Measurements from ENCODE around the gene MCOLN3. TPM values are rescaled to one million over a fixed set of nuclear protein-coding genes. Genes with fewer than 3 reads are reported as not detected.

Gene MCOLN3
- total RNA-seq, 1 experiment from 2014 or later, result 14.2 TPM

DNA sequence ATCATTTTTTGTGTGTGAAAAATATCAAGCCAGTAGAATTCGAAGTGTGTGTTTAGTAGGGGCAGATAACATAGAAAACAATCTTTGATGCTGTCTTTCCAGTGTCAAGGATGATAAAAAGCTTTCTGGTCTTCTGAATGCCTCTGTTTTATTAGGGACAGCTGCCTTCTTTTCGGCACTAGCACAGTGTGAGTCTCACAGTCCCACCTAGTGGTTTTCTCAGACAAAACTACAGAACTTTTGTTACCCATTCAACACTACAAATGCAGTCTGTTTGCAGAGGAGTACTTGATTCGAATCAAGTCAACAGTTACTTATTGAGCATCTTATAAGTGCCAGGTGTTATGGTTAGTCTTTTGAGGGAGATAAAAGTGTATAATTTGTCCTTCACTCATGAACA, 30.6 kb upstream of the MCOLN3 start:
- H3K27me3 ChIP-seq (ENCODE audit: control insufficient read depth, insufficient read depth, low read length), result peaks cover 4% of the 10 kb centered on the region; the same call in 1 of the 2 replicates
- peak; percentile 83 for ATAC-seq
- intact Hi-C loops (cut with micrococcal nuclease; ENCODE audit: unreplicated experiment), result loop anchor here (1.0 kb wide), 1 partner anchor 135 kb away; no protein-coding TSS in a partner anchor
- no peaks in the 10 kb centered on the region for H3K4me1 ChIP-seq (ENCODE audit: control insufficient read depth, insufficient read depth, low read length)
- BruUV-seq (replicated peaks), result no TSS peak
- in situ Hi-C loops (cut with HindIII; ENCODE audit: low pct_unique_long_range_greater_than_20kb, low sequenced_read_pairs), result no loop called here
- no peak for TF ChIP-seq SIN3A (IDR thresholded peaks at IDR 0.05; ENCODE audit: borderline replicate concordance, insufficient read depth, low read depth, low read length)
- no peak for TF ChIP-seq TCF7L2 (IDR thresholded peaks at IDR 0.05; ENCODE audit: low read depth, low read length)
- TF ChIP-seq, protein P1, sequence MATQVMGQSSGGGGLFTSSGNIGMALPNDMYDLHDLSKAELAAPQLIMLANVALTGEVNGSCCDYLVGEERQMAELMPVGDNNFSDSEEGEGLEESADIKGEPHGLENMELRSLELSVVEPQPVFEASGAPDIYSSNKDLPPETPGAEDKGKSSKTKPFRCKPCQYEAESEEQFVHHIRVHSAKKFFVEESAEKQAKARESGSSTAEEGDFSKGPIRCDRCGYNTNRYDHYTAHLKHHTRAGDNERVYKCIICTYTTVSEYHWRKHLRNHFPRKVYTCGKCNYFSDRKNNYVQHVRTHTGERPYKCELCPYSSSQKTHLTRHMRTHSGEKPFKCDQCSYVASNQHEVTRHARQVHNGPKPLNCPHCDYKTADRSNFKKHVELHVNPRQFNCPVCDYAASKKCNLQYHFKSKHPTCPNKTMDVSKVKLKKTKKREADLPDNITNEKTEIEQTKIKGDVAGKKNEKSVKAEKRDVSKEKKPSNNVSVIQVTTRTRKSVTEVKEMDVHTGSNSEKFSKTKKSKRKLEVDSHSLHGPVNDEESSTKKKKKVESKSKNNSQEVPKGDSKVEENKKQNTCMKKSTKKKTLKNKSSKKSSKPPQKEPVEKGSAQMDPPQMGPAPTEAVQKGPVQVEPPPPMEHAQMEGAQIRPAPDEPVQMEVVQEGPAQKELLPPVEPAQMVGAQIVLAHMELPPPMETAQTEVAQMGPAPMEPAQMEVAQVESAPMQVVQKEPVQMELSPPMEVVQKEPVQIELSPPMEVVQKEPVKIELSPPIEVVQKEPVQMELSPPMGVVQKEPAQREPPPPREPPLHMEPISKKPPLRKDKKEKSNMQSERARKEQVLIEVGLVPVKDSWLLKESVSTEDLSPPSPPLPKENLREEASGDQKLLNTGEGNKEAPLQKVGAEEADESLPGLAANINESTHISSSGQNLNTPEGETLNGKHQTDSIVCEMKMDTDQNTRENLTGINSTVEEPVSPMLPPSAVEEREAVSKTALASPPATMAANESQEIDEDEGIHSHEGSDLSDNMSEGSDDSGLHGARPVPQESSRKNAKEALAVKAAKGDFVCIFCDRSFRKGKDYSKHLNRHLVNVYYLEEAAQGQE (IDR thresholded peaks at IDR 0.05; ENCODE audit: insufficient read depth in 1 of 2, low read depth in 2 of 2, low read length in 1 of 2), result no peak
- TF ChIP-seq CTCF (IDR thresholded peaks at IDR 0.05), result peak; percentile 38; the same call in 1 of the 2 replicates
- no peak for DNase-seq (ENCODE audit: low read depth, low spot score)
- CTCF ChIA-PET, result interaction anchor here (0.7 kb wide), 1 partner anchor 134 kb away, joined by 3 read pairs; no protein-coding TSS in a partner anchor
- no peak overlapping the region for H3K27ac ChIP-seq (ENCODE audit: low read length)
- H3K36me3 ChIP-seq (ENCODE audit: control insufficient read depth, insufficient read depth, low read length), result no peaks in the 10 kb centered on the region
- no peak overlapping the region for H3K4me3 ChIP-seq (ENCODE audit: low read depth in 2 of 2, low read length in 2 of 2)
- H3K9me3 ChIP-seq (ENCODE audit: control insufficient read depth, insufficient read depth, low read depth, low read length), result no peaks in the 10 kb centered on the region
- POLR2A ChIA-PET, result interaction anchor here (0.8 kb wide), 1 partner anchor 76 kb away, joined by 3 read pairs; no protein-coding TSS in a partner anchor

DNA sequence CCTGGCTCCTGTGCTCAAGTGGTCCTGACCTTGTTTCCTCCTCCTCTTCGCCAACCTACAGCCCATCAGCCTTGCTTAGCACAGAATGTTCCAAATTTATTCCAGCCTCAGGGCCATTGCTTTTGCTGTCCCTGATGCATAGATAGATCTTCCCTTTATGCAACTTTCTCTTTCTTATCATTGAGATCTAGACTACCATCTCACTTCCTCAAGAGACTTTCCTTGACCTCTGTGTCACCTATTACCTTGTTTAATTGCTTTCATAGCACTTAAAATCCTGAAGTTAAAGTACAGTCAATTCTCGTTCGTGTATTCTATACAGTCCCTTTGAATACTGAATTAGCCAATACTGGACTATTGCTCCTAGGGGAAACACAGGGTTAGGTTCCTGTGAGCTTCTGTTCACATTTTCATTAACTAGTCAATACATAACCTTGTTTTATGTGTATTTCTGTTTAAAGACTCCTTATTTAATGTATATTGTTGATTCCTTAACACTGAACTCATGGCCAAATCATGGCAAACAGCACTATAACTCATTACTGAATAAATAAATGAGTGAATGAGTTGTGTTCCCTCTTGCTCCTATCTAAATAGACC, 26.2 kb upstream of the MCOLN3 start:
- ChIA-PET CTCF (no interaction called here), POLR2A (no interaction called here)
- in situ Hi-C loops (cut with HindIII; ENCODE audit: low pct_unique_long_range_greater_than_20kb, low sequenced_read_pairs) (no loop called here), intact Hi-C loops (cut with micrococcal nuclease; ENCODE audit: unreplicated experiment) (no loop called here)
- TF ChIP-seq SIN3A (IDR thresholded peaks at IDR 0.05; ENCODE audit: borderline replicate concordance, insufficient read depth, low read depth, low read length) (no peak), CTCF (IDR thresholded peaks at IDR 0.05) (no peak), TCF7L2 (IDR thresholded peaks at IDR 0.05; ENCODE audit: low read depth, low read length) (no peak), POLR2AphosphoS5 (IDR thresholded peaks at IDR 0.05; ENCODE audit: low read depth, low read length) (no peak)
- TF ChIP-seq, protein P1 (IDR thresholded peaks at IDR 0.05; ENCODE audit: insufficient read depth in 1 of 2, low read depth in 2 of 2, low read length in 1 of 2), result no peak
- ATAC-seq (no peak), DNase-seq (ENCODE audit: low read depth, low spot score) (no peak)
- Histone ChIP-seq H3K9me3 (ENCODE audit: control insufficient read depth, insufficient read depth, low read depth, low read length) (no peaks in the 10 kb centered on the region), H3K27ac (ENCODE audit: low read length) (no peak overlapping the region), H3K36me3 (ENCODE audit: control insufficient read depth, insufficient read depth, low read length) (no peaks in the 10 kb centered on the region), H3K4me1 (ENCODE audit: control insufficient read depth, insufficient read depth, low read length) (no peaks in the 10 kb centered on the region), H3K4me3 (ENCODE audit: low read depth in 2 of 2, low read length in 2 of 2) (no peak overlapping the region), H3K27me3 (ENCODE audit: control insufficient read depth, insufficient read depth, low read length) (no peaks in the 10 kb centered on the region; the same call in 1 of the 2 replicates)
- BruUV-seq (replicated peaks), result no TSS peak
